ENCODE measurements around the gene SUSD1.

SUSD1 gene

GRCh38 chr9:112158656-112159367 lies 16.3 kb downstream of the SUSD1 start:
- Histone ChIP-seq H3K27me3 (ENCODE audit: low read length) (no peaks in the 10 kb centered on the region), H2AFZ (ENCODE audit: low read depth, low read length, severe bottlenecking) (no peak overlapping the region), H3F3A (ENCODE audit: insufficient read depth) (peaks cover 13% of the 10 kb centered on the region; the same call in 1 of the 2 replicates), H4K20me1 (ENCODE audit: low read depth, low read length) (no peaks in the 10 kb centered on the region), H3K4me2 (ENCODE audit: low read depth, low read length, poor library complexity, severe bottlenecking) (no peak overlapping the region), H3K79me2 (ENCODE audit: insufficient read depth, low read length) (no peaks in the 10 kb centered on the region), H3K9me2 (replicated peaks; ENCODE audit: insufficient read depth, low read length) (no peaks in the 10 kb centered on the region), H3K9me3 (ENCODE audit: insufficient read depth, low read length) (no peaks in the 10 kb centered on the region), H3K9ac (ENCODE audit: low read length) (no peak overlapping the region), H3K36me3 (ENCODE audit: low read length) (no peaks in the 10 kb centered on the region), H3K4me3 (ENCODE audit: insufficient read depth, low read length, poor library complexity, severe bottlenecking) (no peak overlapping the region), H3K27ac (ENCODE audit: low read depth, low read length) (no peak overlapping the region)
- TF ChIP-seq EZH2phosphoT487 (conservative IDR thresholded peaks at IDR 0.05; ENCODE audit: low read length) = no peak
- no peak for TF ChIP-seq CTCF (IDR thresholded peaks at IDR 0.05; ENCODE audit: insufficient read depth, low read length, poor library complexity, severe bottlenecking)

GRCh38 chr9:112157961-112158360 lies 17.1 kb downstream of the SUSD1 start:
- Histone ChIP-seq H3K27ac (ENCODE audit: low read depth, low read length) (no peak overlapping the region), H4K20me1 (ENCODE audit: low read depth, low read length) (no peaks in the 10 kb centered on the region), H3K9ac (ENCODE audit: low read length) (no peak overlapping the region), H3K9me2 (replicated peaks; ENCODE audit: insufficient read depth, low read length) (no peaks in the 10 kb centered on the region), H3K4me3 (ENCODE audit: insufficient read depth, low read length, poor library complexity, severe bottlenecking) (no peak overlapping the region), H3K79me2 (ENCODE audit: insufficient read depth, low read length) (no peaks in the 10 kb centered on the region), H3K27me3 (ENCODE audit: low read length) (no peaks in the 10 kb centered on the region), H3F3A (ENCODE audit: insufficient read depth) (peaks cover 11% of the 10 kb centered on the region; the same call in 1 of the 2 replicates), H3K4me2 (ENCODE audit: low read depth, low read length, poor library complexity, severe bottlenecking) (no peak overlapping the region), H2AFZ (ENCODE audit: low read depth, low read length, severe bottlenecking) (no peak overlapping the region), H3K36me3 (ENCODE audit: low read length) (no peaks in the 10 kb centered on the region), H3K9me3 (ENCODE audit: insufficient read depth, low read length) (no peaks in the 10 kb centered on the region)
- TF ChIP-seq CTCF (IDR thresholded peaks at IDR 0.05; ENCODE audit: insufficient read depth, low read length, poor library complexity, severe bottlenecking) (no peak), EZH2phosphoT487 (conservative IDR thresholded peaks at IDR 0.05; ENCODE audit: low read length) (no peak)

GRCh38 chr9:112157087-112157486 lies 18.0 kb downstream of the SUSD1 start:
- no peak overlapping the region for H3K9ac ChIP-seq (ENCODE audit: low read length)
- H2AFZ ChIP-seq (ENCODE audit: low read depth, low read length, severe bottlenecking) = no peak overlapping the region
- no peaks in the 10 kb centered on the region for H3K79me2 ChIP-seq (ENCODE audit: insufficient read depth, low read length)
- H3K36me3 ChIP-seq (ENCODE audit: low read length) = no peaks in the 10 kb centered on the region
- H3K4me2 ChIP-seq (ENCODE audit: low read depth, low read length, poor library complexity, severe bottlenecking) = no peak overlapping the region
- 0 out of 2 replicates have a peak, but pooled peaks cover 4% of the 10 kb centered on the region for H3F3A ChIP-seq (ENCODE audit: insufficient read depth)
- TF ChIP-seq CTCF (IDR thresholded peaks at IDR 0.05; ENCODE audit: insufficient read depth, low read length, poor library complexity, severe bottlenecking) (no peak), EZH2phosphoT487 (conservative IDR thresholded peaks at IDR 0.05; ENCODE audit: low read length) (no peak)
- H3K9me3 ChIP-seq (ENCODE audit: insufficient read depth, low read length) = no peaks in the 10 kb centered on the region
- no peak overlapping the region for H3K4me3 ChIP-seq (ENCODE audit: insufficient read depth, low read length, poor library complexity, severe bottlenecking)
- no peaks in the 10 kb centered on the region for H3K27me3 ChIP-seq (ENCODE audit: low read length)
- H3K27ac ChIP-seq (ENCODE audit: low read depth, low read length) = no peak overlapping the region
- H3K9me2 ChIP-seq (replicated peaks; ENCODE audit: insufficient read depth, low read length) = no peaks in the 10 kb centered on the region
- no peaks in the 10 kb centered on the region for H4K20me1 ChIP-seq (ENCODE audit: low read depth, low read length)

Data from SU-DHL-6 (cell line).